Coronary artery (tissue), 2 donors: Measurements from ENCODE around the gene PGAM5.

Source experiments
- DNase-seq: peaks from one replicate; pipeline ENCODE4 v3.0.0-alpha.2; 2017; ENCODE audit warnings: low spot score
- H3K27ac ChIP-seq, 2 donors: fragments of 200-600 bp; sonication (generic); one replicate each; pipeline ENCODE4 v1.5.1; 2016 to 2019
- H3K4me3 ChIP-seq: fragments of 200-600 bp; sonication (generic); 2 replicates; pipeline ENCODE4 v1.5.1; 2016; ENCODE audit warnings: mild to moderate bottlenecking, moderate library complexity
- TF ChIP-seq, protein P1 (sequence below): fragments of 200-600 bp; sonication (generic); IDR thresholded peaks from one replicate; pipeline ENCODE4 v1.5.1; 2019; ENCODE audit warnings: antibody characterized with exemption

Gene PGAM5

DNA sequence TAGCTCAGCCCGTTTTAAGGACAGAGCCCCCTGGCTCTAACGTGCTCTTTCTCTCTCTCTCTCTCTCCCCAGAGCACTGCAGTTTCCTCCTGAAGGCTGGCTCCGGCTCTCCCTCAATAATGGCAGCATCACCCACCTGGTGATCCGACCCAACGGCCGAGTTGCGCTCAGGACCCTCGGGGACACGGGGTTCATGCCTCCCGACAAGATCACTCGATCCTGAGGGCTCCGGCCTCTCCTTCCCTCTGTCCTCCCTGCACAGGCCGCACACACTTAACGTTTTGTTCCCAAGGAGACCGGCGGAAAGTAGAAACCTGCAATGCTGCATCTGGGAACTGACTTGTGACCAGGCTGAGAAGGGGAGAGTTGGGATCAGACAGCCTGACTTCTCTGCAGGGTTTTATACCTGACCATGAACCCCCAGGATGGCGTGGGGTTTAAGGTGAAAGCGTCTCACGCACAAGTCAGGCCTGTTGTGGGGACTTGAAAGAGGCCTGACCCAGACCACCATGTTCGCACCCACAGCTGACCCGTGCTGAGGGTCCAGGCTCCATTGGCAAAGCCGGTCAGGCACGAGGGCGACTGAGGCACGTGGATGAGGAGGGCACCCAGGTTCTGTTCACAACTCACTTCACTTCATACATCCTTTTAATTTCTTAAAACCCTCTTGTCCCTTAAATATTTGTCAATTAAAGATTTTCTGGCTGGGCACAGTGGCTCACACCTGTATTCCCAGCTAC lies 10.1 kb downstream of the PGAM5 start:
- no peak overlapping the region for H3K4me3 ChIP-seq
- H3K27ac ChIP-seq: no peak overlapping the region
- DNase-seq: no peak
- TF ChIP-seq, protein P1, sequence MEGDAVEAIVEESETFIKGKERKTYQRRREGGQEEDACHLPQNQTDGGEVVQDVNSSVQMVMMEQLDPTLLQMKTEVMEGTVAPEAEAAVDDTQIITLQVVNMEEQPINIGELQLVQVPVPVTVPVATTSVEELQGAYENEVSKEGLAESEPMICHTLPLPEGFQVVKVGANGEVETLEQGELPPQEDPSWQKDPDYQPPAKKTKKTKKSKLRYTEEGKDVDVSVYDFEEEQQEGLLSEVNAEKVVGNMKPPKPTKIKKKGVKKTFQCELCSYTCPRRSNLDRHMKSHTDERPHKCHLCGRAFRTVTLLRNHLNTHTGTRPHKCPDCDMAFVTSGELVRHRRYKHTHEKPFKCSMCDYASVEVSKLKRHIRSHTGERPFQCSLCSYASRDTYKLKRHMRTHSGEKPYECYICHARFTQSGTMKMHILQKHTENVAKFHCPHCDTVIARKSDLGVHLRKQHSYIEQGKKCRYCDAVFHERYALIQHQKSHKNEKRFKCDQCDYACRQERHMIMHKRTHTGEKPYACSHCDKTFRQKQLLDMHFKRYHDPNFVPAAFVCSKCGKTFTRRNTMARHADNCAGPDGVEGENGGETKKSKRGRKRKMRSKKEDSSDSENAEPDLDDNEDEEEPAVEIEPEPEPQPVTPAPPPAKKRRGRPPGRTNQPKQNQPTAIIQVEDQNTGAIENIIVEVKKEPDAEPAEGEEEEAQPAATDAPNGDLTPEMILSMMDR: no peak

DNA sequence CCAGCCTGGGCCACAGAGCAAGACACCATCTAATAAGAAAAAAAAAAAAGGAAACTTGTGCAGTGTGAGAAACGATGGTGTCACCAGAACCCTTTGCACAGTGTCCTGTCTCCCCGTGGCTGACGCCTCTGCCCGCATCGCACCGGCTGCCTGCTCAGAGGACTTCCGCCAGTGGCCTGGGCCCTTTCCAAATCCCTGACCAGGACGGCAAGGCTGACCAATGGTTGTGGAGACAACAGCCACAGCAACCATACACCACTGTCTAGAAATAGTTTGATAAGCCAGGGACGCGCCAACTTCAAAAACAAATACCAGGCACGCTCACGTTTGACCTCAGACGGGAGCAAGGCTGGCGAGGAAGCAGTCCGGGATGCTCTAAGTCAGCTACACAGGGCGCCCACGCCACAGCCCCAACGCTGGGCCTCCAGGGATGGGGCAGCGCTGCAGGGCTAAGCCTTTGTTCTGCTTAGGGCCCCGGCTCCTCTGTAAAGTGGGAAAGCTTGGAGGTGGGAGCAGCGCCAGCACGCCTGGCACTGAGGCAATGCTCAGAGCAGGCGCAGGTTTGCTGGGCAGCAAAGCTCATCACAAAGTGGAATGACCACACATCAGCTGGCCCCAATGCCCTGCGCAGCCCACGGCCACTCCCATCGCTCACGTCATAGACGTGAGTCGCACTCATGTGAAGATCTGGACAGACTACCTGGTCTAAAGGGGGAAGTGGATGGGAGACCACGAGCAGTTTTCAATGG lies 12.5 kb downstream of the PGAM5 start:
- no peak for DNase-seq
- TF ChIP-seq, protein P1: no peak
- no peak overlapping the region for H3K27ac ChIP-seq
- no peak overlapping the region for H3K4me3 ChIP-seq

DNA sequence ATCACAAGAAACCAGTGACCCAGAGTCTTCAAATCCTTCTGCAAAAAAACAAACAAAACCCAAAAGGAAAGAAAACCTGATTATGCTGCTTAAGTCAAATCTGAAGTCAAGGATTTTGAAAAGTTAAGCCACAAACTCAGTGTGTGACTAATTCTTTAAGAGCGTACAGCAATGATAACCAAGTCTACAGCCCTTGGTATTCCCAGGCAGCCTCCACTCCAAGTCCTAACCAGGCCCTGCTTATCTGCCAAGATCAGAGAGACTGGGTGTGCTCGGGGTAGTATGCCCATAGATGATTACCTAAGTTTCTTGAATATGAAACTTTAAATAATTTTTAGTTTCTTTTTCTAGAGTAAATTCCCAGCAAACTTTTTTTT lies 13.1 kb downstream of the PGAM5 start:
- no peak for DNase-seq
- Histone ChIP-seq H3K27ac (no peak overlapping the region), H3K4me3 (no peak overlapping the region)
- TF ChIP-seq, protein P1: no peak

DNA sequence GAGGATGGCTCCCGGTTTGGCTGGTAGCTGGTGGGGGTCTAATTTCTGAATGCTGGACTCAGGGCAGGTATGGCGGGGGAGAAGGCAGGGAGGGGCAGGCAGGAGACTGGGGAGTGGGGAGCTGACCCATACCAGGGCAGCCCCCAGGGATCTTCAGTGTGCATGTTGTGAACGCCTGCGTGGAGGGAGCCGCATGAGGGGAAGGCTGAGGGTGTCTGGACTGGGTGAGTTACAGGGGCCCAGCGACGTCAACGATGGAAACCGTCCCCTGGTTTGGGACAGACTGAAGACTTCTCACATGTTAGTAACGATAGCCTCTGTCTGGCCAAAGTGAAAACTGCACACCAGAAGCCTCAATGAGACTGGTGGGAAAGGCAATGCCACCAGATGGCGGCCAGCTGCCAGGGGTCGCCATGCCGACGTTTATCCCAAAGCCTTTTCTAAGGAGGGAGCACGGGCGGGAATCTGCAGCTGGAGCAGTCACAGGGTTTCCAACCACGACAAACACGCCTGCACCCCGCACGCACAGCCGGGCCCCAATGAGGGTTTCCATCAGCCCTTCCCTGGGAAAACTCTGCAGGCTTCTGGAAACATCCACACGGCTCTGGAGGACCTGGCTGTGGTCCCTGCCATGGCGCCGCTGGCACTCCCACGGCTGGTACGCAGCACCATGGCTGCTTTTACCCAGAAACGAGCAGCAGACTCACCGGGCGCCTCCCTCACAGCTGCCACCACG lies 14.0 kb downstream of the PGAM5 start:
- Histone ChIP-seq H3K27ac (no peak overlapping the region), H3K4me3 (no peak overlapping the region)
- TF ChIP-seq, protein P1: no peak
- DNase-seq: no peak

DNA sequence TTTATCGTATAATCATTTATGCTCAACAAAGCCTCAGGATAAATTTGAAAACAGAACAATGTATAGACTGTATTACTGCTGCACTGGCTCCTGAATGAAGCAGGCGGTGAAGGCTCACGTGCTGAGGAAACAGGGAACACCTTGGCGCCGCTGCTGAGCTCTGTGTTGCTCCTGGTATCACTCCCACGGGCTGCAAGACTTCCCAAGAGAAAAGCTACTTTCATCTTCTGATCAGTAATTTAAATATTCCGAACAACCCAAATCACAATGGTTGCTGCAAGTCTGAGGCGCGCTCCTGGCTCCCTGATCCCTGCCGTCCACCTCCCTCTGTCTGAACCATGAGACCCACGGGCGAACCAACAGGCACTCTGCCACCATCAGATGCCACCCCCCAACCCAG lies 15.7 kb downstream of the PGAM5 start:
- Histone ChIP-seq H3K4me3 (no peak overlapping the region), H3K27ac (no peak overlapping the region)
- TF ChIP-seq, protein P1: no peak
- no peak for DNase-seq

DNA sequence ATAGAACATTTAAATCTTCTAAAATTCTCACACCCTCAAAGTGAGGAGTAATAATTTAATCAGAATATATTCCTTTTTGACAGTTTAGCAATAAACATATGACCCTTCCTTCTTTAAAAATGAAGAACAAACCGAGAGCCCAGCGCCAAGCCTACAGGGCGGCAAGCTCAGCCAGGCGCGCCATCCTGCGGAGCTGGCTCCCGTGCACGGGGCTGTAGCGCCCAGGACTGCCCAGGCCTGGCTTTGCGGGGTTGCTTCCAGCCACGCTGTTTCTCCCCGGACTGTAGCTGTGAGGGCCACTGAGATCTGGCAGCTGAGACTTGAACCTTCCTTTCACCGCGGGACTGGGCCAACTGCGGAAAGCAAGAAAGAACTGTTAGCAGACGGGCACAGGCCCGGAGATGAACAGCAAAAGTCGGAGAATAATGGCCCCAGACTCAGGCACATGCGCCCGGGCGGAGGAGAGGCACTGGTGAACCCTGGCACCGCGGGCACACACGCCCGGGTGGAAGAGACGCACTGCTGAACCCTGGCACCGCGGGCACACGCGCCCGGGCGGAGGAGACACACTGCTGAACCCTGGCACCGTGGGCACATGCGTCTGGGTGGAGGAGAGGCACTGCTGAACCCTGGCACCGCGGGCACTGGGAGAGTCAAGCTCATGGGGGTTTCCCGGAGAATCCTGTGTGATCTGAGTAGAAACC lies 16.6 kb downstream of the PGAM5 start:
- Histone ChIP-seq H3K4me3 (no peak overlapping the region), H3K27ac (no peak overlapping the region)
- DNase-seq: no peak
- TF ChIP-seq, protein P1: no peak
